ENCODE measurements around the gene DNAH17.
A peak's percentile ranks its signal among the peaks of the same experiment; 100 is the strongest.

The DNAH17 gene

DNA sequence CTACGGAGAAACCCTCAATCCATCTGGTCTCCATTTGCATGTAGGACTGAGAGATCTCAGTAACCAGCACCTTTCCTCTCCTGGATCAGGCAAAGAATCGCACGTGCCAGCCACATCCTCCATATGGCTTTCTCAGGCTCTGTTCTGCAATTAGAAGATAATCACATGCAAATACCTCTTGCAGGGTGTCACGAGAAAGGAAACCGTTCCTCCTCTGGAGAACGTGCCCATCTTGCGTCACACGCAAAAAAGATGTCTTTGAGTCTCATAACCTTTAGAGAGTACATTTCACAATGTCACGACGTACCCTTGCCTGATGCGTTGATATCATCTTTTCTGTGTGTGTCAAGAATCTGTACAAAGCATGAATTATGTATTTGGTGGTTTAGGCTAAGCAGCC lies 36.2 kb upstream of the DNAH17 start:
- peak overlapping the region; percentile 22 for H4K91ac ChIP-seq (ENCODE audit: low read length)
- peak overlapping the region in 1 of 2 experiments; percentile 23 for H3K18ac ChIP-seq (ENCODE audit: low read depth in 1 of 2, low read length in 2 of 2)
- H3K23ac ChIP-seq (ENCODE audit: low read length in 2 of 2), result no peak overlapping the region
- no peak overlapping the region for H3K9ac ChIP-seq (ENCODE audit: low read length)
- no peak overlapping the region for H2AFZ ChIP-seq (ENCODE audit: low read depth, low read length)
- no peak overlapping the region for H2BK120ac ChIP-seq (ENCODE audit: low read depth, low read length)
- 91% methylated on average over 11 of the region's 11 CpGs for WGBS
- H3K14ac ChIP-seq (ENCODE audit: low read length in 2 of 2), result no peak overlapping the region
- H2BK12ac ChIP-seq (ENCODE audit: low read length in 2 of 2), result peak overlapping the region in 1 of 2 experiments; percentile 72
- H3K36me3 ChIP-seq (ENCODE audit: control insufficient read depth in 1 of 2, insufficient read depth in 2 of 2, low read depth in 1 of 2, low read length in 2 of 2), result no peaks in the 10 kb centered on the region
- H2AK5ac ChIP-seq (ENCODE audit: low read length, severe bottlenecking), result no peak overlapping the region
- H3K4me1 ChIP-seq (ENCODE audit: control insufficient read depth, insufficient read depth, low read depth, low read length), result peaks cover 2% of the 10 kb centered on the region
- H3K27ac ChIP-seq (ENCODE audit: low read length, poor library complexity, severe bottlenecking), result no peak overlapping the region
- no peaks in the 10 kb centered on the region for H3K79me1 ChIP-seq (replicated peaks; ENCODE audit: low read length, poor library complexity, severe bottlenecking)
- peaks cover 0 to 19% of the 10 kb centered on the region in 2 experiments for H3K27me3 ChIP-seq (ENCODE audit: control insufficient read depth in 1 of 2, insufficient read depth in 1 of 2, low read length in 2 of 2)
- H4K8ac ChIP-seq (ENCODE audit: low read length), result no peak overlapping the region
- peak; percentile 26 for DNase-seq
- H2BK15ac ChIP-seq (ENCODE audit: low read depth, poor library complexity, severe bottlenecking), result no peak overlapping the region
- no peaks in the 10 kb centered on the region for H3K9me3 ChIP-seq (ENCODE audit: control insufficient read depth, low read length)
- peak overlapping the region in 1 of 2 experiments; percentile 24 for H3K4ac ChIP-seq (ENCODE audit: low read depth in 1 of 2, low read length in 2 of 2)
- H2BK5ac ChIP-seq (ENCODE audit: low read depth, low read length, poor library complexity, severe bottlenecking), result no peak overlapping the region
- no peak overlapping the region for H3K4me2 ChIP-seq (ENCODE audit: low read length, poor library complexity, severe bottlenecking)
- H3K4me3 ChIP-seq (ENCODE audit: insufficient read depth in 1 of 2, low read depth in 1 of 2, low read length in 2 of 2), result no peak overlapping the region

DNA sequence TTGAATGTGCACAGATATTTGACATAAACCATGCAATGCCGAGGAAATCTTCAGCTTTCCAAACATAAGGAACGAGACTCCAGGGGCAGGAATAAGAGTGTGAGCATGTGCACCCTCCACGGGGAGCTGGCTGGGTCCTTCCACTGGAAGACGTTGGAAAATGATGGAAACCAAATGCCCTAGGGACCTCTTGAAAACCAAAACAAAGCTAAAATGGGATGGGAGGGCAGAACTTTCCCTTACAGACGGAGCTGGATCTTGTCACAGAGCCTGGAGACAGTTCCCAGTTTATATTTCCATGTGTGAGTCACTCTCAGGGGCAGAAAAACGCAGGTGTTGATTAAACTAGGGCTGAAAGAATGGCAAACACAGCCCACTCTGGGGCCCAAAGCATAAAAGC lies 34.4 kb upstream of the DNAH17 start:
- no peak overlapping the region for H3K27ac ChIP-seq (ENCODE audit: low read length, poor library complexity, severe bottlenecking)
- no peak overlapping the region for H2BK15ac ChIP-seq (ENCODE audit: low read depth, poor library complexity, severe bottlenecking)
- peak; percentile 87 for DNase-seq
- H3K18ac ChIP-seq (ENCODE audit: low read depth in 1 of 2, low read length in 2 of 2), result no peak overlapping the region
- peaks cover 2% of the 10 kb centered on the region for H3K4me1 ChIP-seq (ENCODE audit: control insufficient read depth, insufficient read depth, low read depth, low read length)
- H3K79me1 ChIP-seq (replicated peaks; ENCODE audit: low read length, poor library complexity, severe bottlenecking), result no peaks in the 10 kb centered on the region
- no peaks in the 10 kb centered on the region for H3K9me3 ChIP-seq (ENCODE audit: control insufficient read depth, low read length)
- H3K27me3 ChIP-seq (ENCODE audit: control insufficient read depth in 1 of 2, insufficient read depth in 1 of 2, low read length in 2 of 2), result peaks cover 0 to 27% of the 10 kb centered on the region in 2 experiments
- no peak overlapping the region for H2AK5ac ChIP-seq (ENCODE audit: low read length, severe bottlenecking)
- no peaks in the 10 kb centered on the region for H3K36me3 ChIP-seq (ENCODE audit: control insufficient read depth in 1 of 2, insufficient read depth in 2 of 2, low read depth in 1 of 2, low read length in 2 of 2)
- H3K4ac ChIP-seq (ENCODE audit: low read depth in 1 of 2, low read length in 2 of 2), result no peak overlapping the region
- WGBS, result under 1% methylated on average over 6 of the region's 6 CpGs
- no peak overlapping the region for H4K91ac ChIP-seq (ENCODE audit: low read length)
- H3K9ac ChIP-seq (ENCODE audit: low read length), result no peak overlapping the region
- H2BK120ac ChIP-seq (ENCODE audit: low read depth, low read length), result peak overlapping the region; percentile 11
- H3K14ac ChIP-seq (ENCODE audit: low read length in 2 of 2), result no peak overlapping the region
- H2BK12ac ChIP-seq (ENCODE audit: low read length in 2 of 2), result peak overlapping the region in 1 of 2 experiments; percentile 61
- H3K23ac ChIP-seq (ENCODE audit: low read length in 2 of 2), result no peak overlapping the region
- no peak overlapping the region for H4K8ac ChIP-seq (ENCODE audit: low read length)
- H2BK5ac ChIP-seq (ENCODE audit: low read depth, low read length, poor library complexity, severe bottlenecking), result no peak overlapping the region
- H3K4me2 ChIP-seq (ENCODE audit: low read length, poor library complexity, severe bottlenecking), result no peak overlapping the region
- no peak overlapping the region for H2AFZ ChIP-seq (ENCODE audit: low read depth, low read length)
- H3K4me3 ChIP-seq (ENCODE audit: insufficient read depth in 1 of 2, low read depth in 1 of 2, low read length in 2 of 2), result no peak overlapping the region

DNA sequence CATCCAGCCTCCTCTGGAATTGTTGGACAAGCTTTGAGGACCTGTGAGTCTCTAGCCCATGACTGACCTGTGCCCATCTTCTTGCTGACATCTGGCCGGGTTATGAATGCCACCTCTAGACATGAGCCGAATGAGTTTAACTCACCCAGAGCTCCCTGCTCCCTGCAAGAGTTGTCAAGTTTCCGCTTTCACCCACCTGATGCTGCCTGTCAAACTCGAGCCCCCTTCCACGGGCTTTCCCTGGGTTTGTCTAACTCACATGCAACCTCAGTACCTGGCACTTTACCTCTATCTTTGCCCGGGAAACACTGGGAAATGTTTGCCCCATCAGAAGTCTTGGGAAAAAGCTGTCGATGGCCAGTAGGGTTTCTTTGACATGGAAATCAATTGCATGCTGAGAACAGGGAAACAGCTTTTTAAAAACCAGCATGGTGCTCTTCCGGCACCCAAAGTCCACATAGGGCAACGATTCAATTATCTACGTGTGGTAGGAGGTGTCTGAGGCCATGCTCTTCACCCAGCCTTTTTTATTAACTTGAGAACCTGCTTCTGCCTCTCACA lies 33.8 kb upstream of the DNAH17 start:
- H3K14ac ChIP-seq (ENCODE audit: low read length in 2 of 2), result no peak overlapping the region
- H3K27me3 ChIP-seq (ENCODE audit: control insufficient read depth in 1 of 2, insufficient read depth in 1 of 2, low read length in 2 of 2), result peaks cover 0 to 28% of the 10 kb centered on the region in 2 experiments
- H2BK5ac ChIP-seq (ENCODE audit: low read depth, low read length, poor library complexity, severe bottlenecking), result no peak overlapping the region
- DNase-seq, result no peak
- peak overlapping the region; percentile 10 to 20 for H3K4ac ChIP-seq (ENCODE audit: low read depth in 1 of 2, low read length in 2 of 2)
- H3K9me3 ChIP-seq (ENCODE audit: control insufficient read depth, low read length), result no peaks in the 10 kb centered on the region
- H4K91ac ChIP-seq (ENCODE audit: low read length), result peak overlapping the region; percentile 71
- peak overlapping the region; percentile 39 for H4K8ac ChIP-seq (ENCODE audit: low read length)
- H2AFZ ChIP-seq (ENCODE audit: low read depth, low read length), result no peak overlapping the region
- H3K4me1 ChIP-seq (ENCODE audit: control insufficient read depth, insufficient read depth, low read depth, low read length), result peaks cover 2% of the 10 kb centered on the region
- H3K23ac ChIP-seq (ENCODE audit: low read length in 2 of 2), result no peak overlapping the region
- H3K36me3 ChIP-seq (ENCODE audit: control insufficient read depth in 1 of 2, insufficient read depth in 2 of 2, low read depth in 1 of 2, low read length in 2 of 2), result no peaks in the 10 kb centered on the region
- no peak overlapping the region for H3K4me2 ChIP-seq (ENCODE audit: low read length, poor library complexity, severe bottlenecking)
- H3K79me1 ChIP-seq (replicated peaks; ENCODE audit: low read length, poor library complexity, severe bottlenecking), result no peaks in the 10 kb centered on the region
- no peak overlapping the region for H2AK5ac ChIP-seq (ENCODE audit: low read length, severe bottlenecking)
- H2BK120ac ChIP-seq (ENCODE audit: low read depth, low read length), result peak overlapping the region; percentile 11
- no peak overlapping the region for H3K9ac ChIP-seq (ENCODE audit: low read length)
- peak overlapping the region in 1 of 2 experiments; percentile 2 for H3K18ac ChIP-seq (ENCODE audit: low read depth in 1 of 2, low read length in 2 of 2)
- peak overlapping the region; percentile 38 for H2BK15ac ChIP-seq (ENCODE audit: low read depth, poor library complexity, severe bottlenecking)
- H3K27ac ChIP-seq (ENCODE audit: low read length, poor library complexity, severe bottlenecking), result no peak overlapping the region
- H2BK12ac ChIP-seq (ENCODE audit: low read length in 2 of 2), result peak overlapping the region; percentile 61 to 68
- no peak overlapping the region for H3K4me3 ChIP-seq (ENCODE audit: insufficient read depth in 1 of 2, low read depth in 1 of 2, low read length in 2 of 2)
- WGBS, result 74% methylated on average over 10 of the region's 10 CpGs

DNA sequence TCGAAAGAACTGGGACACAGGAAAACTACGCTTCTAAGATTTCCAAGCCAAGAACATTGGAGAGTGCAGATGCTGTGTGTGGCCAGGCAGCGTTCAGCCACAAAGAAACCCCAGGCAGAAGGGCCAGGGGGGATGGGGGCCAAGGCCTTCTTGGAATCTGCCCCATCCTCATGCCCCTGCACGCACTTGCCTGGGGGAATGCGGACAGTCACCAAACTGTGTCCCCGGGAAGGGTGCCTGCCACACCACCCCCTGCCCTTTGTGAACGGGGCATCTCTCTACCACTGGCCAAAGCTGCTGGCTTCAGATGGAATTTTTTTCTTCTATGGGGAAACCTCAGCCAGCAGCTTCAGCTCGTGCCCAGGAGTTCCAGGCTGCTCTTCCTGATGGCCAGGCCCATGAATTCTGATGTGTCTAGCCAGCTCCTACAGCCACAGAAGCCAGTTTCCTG lies 32.0 kb upstream of the DNAH17 start:
- Histone ChIP-seq H2AK5ac (ENCODE audit: low read length, severe bottlenecking) (no peak overlapping the region), H4K8ac (ENCODE audit: low read length) (peak overlapping the region; percentile 85), H3K79me1 (replicated peaks; ENCODE audit: low read length, poor library complexity, severe bottlenecking) (no peaks in the 10 kb centered on the region), H3K4me3 (ENCODE audit: insufficient read depth in 1 of 2, low read depth in 1 of 2, low read length in 2 of 2) (no peak overlapping the region), H4K91ac (ENCODE audit: low read length) (peak overlapping the region; percentile 90), H2BK5ac (ENCODE audit: low read depth, low read length, poor library complexity, severe bottlenecking) (no peak overlapping the region), H2BK12ac (ENCODE audit: low read length in 2 of 2) (peak overlapping the region in 1 of 2 experiments; percentile 16), H3K4ac (ENCODE audit: low read depth in 1 of 2, low read length in 2 of 2) (no peak overlapping the region), H3K9me3 (ENCODE audit: control insufficient read depth, low read length) (no peaks in the 10 kb centered on the region), H2BK15ac (ENCODE audit: low read depth, poor library complexity, severe bottlenecking) (no peak overlapping the region), H2AFZ (ENCODE audit: low read depth, low read length) (no peak overlapping the region), H3K14ac (ENCODE audit: low read length in 2 of 2) (no peak overlapping the region), H3K27me3 (ENCODE audit: control insufficient read depth in 1 of 2, insufficient read depth in 1 of 2, low read length in 2 of 2) (peaks cover 0 to 37% of the 10 kb centered on the region in 2 experiments), H3K36me3 (ENCODE audit: control insufficient read depth in 1 of 2, insufficient read depth in 2 of 2, low read depth in 1 of 2, low read length in 2 of 2) (no peaks in the 10 kb centered on the region), H2BK120ac (ENCODE audit: low read depth, low read length) (peak overlapping the region; percentile 11), H3K18ac (ENCODE audit: low read depth in 1 of 2, low read length in 2 of 2) (peak overlapping the region in 1 of 2 experiments; percentile 13), H3K23ac (ENCODE audit: low read length in 2 of 2) (no peak overlapping the region), H3K9ac (ENCODE audit: low read length) (no peak overlapping the region), H3K27ac (ENCODE audit: low read length, poor library complexity, severe bottlenecking) (no peak overlapping the region), H3K4me1 (ENCODE audit: control insufficient read depth, insufficient read depth, low read depth, low read length) (peaks cover 2% of the 10 kb centered on the region), H3K4me2 (ENCODE audit: low read length, poor library complexity, severe bottlenecking) (no peak overlapping the region)
- DNase-seq, result peak; percentile 31
- WGBS, result 63% methylated on average over 8 of the region's 8 CpGs
